NCI-H187 (cell line): Measurements from ENCODE around the gene STK11IP.

Experiments used
- DNase-seq, 2 experiments: peaks; one replicate each; lab custom pipeline; 2025; lab: John Stamatoyannopoulos, UW

Gene STK11IP

DNA sequence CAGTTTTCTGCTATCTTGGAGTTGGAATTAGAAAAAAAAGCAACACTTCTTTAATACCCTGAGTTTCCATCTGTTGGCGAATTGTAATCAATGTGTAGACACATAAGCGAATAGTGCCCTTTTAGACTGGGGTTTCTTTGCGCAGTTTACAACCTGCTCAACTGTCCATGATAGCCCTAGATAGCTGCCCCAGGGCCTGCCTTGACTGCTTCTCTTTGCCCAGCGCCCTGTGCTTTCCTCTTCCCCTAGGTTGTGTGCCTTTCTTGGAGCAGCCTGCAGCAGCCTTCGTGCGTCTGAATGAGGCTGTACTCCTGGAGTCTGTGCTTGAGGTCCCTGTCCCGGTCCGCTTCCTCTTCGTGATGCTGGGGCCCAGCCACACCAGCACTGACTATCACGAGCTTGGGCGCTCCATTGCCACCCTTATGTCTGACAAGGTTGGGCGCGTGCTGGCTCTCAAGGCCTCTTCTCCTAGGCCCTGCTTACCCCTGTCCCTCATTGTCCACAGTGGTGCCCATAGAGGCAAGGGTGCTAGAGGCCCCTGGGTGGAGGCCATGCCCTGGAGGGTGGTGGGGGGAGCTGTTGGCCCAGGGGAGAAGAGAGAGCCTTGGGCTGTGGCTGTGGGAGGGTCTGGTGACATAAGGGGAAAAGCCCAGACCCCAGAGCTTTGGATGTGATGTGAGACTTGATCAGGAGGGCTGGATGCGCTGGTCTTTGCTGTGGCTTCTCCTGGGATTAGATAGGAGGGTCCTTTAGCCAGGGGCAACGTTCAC lies 36.7 kb downstream of the STK11IP start:
- DNase-seq, result no peak

DNA sequence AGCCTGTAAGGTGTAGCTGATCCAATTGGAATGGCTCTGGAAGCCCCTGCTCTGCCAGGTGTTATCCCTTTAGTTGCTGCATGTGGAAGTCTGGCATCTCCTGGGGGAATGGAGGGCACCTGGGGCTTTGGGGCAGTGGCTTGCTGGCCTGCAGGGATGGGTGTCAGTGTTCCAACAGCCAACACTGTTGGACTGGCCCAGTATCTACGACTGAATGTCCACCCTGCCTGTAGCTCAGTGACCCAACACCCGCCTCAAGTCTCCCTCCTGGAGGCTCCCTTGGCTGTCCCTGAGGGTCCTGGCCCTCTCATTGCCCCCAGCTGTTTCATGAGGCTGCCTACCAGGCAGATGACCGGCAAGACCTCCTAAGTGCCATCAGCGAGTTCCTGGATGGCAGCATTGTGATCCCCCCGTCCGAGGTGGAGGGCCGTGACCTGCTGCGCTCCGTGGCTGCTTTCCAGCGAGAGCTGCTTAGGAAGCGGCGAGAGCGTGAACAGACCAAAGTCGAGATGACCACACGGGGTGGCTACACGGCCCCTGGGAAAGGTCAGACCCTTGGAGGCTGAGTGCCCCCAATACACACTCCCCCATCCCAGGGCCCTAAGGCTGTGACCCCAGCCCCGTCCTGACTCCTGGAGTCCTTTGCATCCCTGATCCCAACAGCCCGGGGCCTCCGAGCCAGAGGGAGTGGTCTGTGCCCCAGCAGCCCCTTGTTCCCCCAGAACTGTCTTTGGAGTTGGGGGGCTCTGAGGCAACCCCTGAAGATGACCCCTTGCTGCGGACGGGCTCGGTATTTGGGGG lies 37.5 kb downstream of the STK11IP start:
- DNase-seq, result no peak

DNA sequence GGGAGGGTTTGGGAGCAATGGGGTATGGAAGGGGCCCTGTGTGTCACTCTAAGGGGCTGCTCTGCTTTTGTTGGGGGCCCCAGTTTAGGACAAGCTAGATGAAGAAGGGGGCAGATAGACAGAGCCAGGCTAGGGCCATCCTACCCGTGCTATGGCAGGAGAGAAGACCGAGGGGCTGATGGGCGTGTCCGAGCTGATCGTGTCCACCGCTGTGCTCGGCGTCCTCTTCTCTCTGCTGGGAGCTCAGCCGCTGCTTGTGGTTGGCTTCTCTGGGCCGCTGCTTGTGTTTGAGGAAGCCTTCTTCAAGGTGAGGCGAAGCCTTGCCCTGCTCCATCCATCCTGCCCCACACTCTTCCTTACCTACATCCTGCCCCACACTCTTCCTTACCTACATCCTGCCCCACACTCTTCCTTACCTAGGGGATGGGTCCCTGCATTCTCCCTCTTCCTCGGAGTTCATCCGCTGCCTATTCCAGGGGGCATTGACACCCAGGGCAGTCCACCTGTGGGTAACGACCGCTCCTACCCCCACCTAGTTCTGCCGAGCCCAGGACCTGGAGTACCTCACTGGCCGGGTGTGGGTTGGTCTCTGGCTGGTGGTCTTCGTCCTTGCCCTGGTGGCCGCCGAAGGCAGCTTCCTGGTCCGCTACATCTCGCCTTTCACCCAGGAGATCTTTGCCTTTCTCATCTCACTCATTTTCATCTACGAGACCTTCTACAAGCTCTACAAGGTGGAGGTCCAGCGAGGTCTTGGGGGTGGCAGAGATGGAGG lies 38.7 kb downstream of the STK11IP start:
- DNase-seq, result no peak

DNA sequence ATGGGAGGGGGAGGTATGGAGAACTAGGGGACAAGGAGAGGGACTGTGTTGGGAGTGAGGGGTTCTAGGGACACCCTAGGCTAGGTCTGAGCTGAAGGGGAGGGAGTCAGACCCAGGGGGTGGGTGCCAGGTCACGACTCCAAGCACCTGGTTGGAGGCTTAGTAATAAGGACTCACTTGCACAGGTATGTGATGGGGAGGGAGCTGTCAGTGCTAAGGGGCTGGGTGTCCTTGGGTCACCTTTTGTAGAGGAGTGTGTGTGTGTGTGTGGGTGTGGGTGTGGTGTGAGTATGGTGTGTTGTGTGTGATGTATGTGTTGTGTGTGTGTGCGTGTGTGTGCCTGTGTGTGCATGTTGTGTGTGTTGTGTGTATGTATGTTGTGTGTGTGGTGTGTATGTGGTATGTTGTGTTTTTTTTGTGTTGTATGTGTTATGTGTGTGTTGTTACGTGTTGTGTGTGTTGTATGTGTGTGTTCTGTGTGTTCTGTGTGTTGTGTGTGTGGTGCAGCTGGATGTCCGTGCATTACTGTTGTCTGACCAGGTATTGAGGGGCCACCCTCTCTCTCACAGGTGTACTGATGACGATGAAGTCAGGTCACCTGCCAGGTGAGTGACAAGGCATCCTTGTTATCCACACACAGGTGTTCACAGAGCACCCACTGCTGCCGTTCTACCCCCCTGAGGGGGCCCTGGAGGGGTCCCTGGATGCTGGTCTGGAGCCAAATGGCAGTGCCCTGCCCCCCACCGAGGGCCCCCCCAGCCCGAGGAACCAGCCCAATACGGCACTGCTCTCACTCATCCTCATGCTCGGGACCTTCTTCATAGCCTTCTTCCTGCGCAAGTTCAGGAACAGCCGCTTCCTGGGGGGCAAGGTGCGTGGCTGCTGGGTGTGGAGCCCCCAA lies 39.5 kb downstream of the STK11IP start:
- no peak for DNase-seq

DNA sequence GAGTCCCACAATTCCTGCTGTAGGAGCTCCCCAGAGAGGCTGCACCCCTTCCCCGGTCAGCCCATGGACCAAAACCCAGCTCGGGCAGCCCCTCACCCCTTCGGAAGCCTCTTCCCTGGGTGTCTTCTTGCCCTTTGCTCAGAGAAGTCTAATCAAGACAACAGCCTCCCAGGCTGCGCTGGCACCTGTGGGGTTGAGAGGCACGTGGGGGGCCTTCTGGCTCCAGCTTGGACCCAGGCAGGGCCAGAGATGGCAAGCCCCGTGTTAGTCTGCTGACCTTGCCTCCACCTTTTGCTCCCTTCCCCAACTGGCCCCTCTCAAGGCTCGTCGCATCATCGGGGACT lies 40.2 kb downstream of the STK11IP start:
- DNase-seq, result no peak

DNA sequence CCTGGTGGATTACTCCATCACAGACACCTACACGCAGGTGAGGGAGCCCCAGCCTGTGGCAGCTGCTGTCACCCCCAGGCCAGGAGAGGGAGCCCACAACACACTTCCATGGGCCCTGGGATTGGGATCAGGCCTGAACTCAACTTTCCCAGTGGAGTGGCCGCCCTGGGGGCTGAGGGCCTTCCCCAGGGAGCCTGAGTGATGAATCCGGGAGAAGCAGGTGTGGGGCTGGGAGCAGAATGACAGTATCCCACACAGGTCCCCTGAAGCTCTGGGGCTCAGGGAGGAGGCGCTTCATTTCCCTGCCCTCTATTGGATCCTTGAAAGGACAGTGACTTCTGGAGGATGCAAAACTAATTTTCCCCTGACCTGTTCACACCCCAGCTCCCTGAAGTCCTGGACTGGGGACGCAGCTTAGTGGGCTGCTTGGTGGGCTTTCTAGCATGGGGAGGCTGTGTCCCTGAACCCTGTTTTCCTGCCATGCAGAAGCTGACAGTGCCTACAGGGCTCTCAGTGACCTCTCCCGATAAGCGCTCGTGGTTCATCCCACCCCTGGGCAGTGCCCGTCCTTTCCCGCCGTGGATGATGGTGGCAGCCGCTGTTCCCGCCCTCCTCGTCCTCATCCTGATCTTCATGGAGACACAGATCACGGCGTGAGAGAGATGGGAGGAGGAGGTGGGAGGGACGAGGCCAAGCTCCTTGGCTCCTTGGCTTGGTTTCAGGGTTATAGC lies 40.7 kb downstream of the STK11IP start:
- DNase-seq, result no peak

DNA sequence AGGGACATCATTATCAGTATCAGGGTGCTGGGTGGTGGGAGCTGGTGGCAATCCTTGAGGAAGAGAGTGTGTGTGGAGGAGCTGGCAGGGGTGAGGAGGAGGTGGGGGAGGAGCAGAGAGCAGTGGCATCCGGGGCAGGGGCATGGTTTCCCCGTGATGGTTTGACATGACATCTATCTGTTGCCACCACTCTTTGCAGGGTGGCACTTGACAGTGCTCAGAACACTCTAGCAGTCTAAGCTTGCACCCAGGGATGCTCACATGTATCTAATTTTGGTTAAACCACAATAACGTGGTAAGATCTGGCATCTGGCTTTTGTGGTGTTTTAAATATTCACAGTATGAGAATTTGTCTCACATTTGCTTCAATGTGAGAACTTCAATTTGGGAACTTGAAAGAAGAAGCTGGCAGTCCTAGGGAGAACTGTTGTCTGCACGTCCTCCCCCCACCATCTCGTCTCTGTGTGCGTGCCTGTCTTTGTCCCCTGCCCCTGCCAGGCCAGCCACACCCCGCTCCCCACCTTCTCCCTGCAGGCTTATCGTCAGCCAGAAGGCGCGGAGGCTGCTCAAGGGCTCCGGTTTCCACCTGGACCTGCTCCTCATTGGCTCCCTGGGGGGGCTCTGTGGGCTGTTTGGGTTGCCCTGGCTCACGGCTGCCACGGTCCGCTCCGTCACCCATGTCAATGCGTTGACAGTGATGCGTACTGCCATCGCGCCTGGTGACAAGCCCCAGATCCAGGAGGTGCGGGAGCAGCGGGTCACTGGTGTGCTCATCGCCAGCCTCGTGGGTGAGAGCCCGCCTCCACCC lies 41.5 kb downstream of the STK11IP start:
- DNase-seq, result no peak

DNA sequence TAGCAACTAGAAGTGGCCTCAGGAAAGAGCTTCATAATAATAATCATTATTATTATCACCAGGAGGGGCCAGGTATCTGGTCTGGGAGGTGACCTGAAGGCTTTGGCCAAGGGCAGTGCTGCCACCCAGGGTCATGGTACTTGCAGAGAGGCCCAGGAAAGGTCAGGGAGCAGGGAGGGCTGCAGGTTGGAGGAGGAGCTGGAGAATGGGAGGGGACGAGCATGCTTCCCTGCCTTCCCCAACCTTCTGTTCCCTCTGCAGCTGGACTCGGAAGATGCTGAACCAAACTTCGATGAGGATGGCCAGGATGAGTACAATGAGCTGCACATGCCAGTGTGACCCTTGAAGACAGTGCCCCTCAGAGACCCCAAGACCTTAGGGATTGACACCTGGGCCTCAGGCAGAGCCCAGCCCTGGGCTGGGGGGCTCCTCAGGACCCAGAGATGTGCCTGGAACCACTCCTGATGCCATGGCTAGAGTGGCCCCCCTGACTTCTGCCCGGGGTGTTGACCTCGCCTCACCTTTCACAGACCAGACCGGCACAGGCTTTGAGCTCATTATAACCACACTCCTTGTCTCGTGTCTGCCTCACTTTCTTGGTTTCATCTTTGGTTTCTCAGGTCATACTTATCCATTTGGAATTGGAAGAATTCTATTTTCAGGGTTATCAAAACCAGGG lies 43.9 kb downstream of the STK11IP start:
- no peak for DNase-seq

DNA sequence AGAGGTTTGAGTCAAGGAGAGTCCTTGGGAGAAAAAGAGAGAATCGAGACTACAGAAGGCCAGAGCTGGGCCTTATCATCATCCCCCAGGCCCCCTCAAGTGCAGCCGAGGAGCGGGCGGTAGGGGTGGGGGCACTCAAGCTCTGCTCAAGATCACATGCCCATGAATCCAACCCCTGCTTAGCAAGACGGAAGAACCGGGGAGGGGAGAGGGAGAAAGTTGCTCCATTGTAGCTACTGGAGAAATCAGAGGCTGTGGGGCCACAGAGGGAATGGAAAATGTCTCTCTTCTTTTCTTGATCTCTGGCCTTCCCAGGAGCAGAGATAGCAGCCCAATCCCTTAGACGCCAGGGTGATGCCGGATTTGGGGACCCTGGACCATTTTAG lies 44.4 kb downstream of the STK11IP start:
- DNase-seq, result no peak

DNA sequence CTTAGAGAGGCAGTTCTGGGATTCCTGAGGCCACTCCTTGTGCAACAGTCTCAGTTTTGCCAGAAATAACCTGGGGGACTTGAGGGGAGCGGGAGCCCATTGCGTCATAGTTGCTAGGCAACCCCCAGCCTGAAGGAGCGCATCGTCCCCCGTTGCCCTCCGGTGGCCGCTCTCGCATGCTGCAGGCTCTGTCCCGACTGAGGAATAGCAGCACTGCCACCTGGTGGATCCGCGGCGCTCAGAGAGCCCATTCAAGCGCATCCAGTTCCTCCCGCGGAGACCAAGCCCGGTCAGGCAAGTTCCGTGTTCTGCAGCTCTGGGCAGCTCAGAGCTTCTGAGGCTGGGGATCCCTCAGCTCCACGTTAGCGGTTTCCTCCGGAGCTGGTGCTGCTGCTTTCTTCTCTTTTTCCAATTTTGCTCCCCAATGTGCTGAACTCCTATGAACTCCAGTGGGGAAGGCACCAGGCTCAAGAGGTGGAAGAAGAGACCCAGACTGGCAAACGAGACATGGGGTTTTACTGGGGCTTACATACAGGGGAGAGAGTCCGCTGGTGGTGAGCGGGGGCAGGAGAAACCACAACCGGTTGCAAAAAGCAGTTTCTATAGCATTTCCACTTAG lies 44.9 kb downstream of the STK11IP start:
- DNase-seq, result peak; percentile 15 to 59

DNA sequence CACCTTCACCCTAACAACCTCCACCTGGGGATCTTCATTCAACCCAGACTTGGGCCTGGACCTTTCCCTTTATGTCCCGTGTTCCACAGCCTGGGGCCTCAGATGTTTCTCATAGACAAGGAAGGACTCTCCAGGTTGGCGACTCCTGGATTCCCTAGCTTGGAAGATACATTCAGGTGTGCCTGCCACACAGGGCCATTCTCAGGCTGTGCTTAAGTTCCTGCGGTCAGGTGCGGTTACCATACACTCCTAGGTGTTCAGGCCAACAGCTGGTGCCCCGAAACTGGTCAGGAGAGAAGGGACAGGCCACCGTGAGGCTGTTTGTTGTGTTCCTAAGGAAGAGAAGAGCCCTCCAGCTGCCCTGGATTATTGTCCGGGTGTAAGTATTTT lies 45.4 kb downstream of the STK11IP start:
- no peak for DNase-seq

DNA sequence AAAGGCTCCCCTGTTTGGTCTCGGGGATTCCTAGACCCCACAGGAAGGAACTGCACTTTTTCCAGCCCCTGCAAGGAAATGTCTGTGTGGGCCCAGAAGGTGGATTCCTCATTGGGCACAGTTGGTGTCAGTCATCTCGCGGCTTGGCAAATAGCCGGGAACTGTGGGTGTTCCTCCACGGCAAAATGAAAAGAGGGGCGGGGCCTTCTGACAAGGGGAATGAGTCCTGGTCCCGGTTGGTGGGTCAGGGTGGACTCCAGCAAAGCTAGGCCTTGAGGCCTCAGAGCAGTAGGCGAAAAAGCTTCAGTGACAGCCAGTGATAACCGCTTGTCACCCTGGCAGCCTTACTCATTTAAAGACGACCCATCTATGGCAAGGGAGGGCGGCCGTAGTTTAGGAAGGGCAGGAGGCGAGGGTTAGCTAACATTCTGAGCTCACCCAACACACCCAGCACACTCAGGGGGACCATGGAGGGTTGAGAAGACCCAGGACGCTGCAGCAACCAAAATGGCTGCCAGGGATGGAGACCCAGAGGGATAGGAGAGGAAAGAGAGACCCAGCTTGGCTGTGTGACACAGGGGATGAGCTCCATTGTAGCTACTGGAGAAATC lies 46.2 kb downstream of the STK11IP start:
- no peak for DNase-seq

DNA sequence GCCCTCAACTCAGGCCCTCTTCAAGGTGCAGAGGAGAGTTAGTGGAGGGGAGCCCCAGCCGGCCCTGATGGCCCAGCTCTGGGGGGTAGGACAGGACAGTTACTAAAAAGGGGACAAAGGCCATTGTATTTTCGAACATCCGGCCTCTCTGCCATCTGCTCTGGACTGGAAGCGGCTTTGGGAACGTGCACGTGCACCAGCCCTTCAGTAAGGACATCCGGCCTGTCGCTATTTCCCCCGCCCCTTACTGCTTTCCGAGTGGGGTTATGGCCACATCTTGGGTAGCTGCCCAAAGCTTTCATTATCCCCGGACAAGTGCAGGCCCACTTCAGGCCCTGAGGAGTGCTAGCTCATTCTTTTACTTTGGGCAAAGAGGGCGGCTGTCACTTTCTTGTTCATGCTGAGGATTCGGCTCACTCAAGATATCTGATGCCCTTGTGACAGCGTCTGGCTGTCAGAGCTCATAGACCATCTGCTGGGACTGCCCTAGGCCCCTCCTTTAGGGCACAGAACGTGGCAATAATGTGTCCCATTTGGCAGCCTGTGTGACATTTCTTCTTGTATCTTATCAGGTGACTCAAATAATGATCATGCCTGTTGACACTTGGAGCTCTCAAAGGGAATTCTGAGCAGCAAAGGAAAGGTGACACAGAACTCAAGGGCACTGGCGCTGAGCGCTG lies 47.3 kb downstream of the STK11IP start:
- DNase-seq, result no peak

DNA sequence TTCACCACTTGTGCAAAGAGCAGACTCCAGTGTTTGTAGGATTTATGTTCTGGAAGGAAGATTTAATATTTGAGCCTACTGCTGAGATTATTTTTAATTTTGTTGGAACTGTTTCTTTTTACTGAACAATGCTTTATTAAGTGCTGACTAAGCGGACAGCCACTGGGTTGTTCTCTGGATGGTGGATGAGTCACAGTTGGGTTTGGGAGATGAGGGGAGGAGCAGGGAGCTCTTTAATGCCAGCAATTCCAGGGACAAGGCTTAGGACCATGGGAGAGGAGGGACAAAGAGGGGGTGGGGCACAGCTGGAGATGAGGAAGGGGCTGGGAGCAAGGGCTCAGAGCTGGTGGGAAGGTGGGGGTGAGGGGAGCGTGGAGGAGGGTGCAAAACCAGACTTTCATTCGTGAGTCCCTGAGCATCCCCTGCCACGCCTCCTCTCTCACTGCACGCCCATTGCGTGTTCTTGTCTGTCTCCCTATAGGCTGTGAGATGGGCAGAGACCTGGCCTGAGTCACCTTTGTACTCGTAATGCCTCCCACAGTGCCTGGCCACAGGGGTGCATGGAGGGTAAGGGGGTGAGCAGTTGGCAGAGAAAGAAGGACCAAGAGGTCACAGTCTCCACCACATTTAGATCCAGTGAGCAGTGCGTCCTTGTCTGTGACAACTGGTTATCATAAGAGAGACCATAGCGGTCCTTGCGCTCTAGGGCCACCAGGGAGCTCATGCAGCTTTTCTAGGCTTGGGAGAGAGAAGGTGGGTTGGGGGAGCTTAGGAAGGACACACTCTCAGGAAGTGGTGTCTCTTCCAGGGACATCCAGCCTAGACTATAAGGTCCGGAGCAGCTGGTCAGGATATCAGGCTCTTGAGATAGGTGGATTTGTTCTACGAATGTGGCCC lies 48.2 kb downstream of the STK11IP start:
- no peak for DNase-seq

DNA sequence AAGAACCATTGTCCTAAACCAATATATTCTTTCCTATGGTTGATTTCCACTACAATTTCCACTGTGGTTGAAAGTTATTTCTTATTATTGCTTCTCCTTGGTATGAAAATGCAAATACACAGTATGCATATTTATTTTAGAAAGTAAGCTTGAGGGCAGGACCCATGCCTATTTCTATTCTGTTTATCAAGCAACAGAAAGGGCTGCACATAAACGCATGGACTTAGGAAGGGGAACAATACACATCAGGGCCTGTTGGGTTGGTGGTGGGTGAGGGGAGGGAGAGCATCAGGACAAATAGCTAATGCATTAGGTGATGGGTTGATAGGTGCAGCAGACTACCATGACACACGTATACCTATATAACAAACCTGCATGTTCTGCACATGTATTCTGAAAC lies 50.5 kb downstream of the STK11IP start:
- no peak for DNase-seq

DNA sequence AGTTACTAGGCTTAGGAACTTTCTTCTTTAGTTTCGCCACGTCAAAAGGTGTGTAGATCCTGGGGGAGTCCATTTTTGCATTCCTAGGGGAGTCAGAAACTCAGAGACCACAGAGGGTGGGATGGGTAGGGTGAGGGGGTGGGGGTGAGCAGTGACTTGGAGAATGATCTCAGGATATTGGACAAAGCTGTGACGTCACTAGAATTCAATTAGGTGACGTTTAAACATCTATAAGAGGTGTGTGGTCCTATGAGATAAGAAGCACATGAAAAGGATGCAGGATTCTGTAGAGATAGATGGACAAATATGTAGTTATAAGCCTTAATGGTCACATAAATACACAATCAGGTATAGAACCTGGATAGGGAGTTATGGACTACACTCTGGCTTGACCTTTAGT lies 51.3 kb downstream of the STK11IP start:
- DNase-seq, result no peak
